ENCODE results near the gene CRLF3.
"Not testable (repeated sequence)": the region's sequence is repeated elsewhere in the genome, so short reads cannot be mapped to it uniquely, and the experiment has no call there.

Gene CRLF3

DNA sequence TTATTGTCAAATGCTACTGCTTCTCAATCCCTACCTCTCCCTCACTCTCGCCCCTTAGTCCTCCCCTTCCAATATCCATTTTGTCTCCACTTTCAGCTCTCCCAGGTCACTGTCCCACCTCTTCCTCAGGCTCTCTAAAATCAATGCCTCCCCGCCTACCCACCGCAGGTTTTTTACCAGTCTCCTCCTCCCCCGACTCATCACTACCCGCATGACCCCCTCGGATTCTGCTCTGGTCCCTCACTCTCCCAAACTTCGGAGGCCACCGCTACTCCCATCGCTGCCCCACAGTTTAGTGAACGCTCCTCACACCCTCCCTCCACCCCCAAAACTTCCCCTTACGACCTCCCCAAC lies 513 bp downstream of the CRLF3 start:
- TF ChIP-seq CTCF (IDR thresholded peaks at IDR 0.05; ENCODE audit: low read depth, low read length) = no peak
- H3K4me3 ChIP-seq (ENCODE audit: low read depth, low read length) = peak overlapping the region; percentile 80

DNA sequence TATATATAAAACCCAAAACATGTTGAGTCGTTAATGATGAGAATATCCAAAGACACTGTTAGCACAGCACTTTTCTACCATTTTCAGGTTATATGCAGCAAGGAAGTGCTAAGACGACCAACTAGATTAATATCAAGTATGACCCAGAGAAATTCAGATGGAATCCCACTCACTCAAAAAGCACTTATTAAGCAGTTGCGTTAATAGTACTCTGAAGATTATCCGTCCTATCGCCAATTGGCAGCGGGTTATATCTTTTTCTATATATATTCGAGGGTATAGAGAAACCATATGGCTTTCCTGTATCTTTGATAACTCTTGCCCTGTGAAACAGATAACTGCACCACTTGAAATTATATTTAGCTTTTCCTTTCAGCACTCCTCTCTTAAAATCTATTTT lies 1.1 kb downstream of the CRLF3 start:
- peak overlapping the region; percentile 80 for H3K4me3 ChIP-seq (ENCODE audit: low read depth, low read length)
- TF ChIP-seq CTCF (IDR thresholded peaks at IDR 0.05; ENCODE audit: low read depth, low read length) = no peak

- H3K4me3 ChIP-seq (ENCODE audit: low read depth, low read length) = not testable (repeated sequence)
Observed at GRCh38 chr17:30822919-30823318, 1.6 kb downstream of the CRLF3 start.

DNA sequence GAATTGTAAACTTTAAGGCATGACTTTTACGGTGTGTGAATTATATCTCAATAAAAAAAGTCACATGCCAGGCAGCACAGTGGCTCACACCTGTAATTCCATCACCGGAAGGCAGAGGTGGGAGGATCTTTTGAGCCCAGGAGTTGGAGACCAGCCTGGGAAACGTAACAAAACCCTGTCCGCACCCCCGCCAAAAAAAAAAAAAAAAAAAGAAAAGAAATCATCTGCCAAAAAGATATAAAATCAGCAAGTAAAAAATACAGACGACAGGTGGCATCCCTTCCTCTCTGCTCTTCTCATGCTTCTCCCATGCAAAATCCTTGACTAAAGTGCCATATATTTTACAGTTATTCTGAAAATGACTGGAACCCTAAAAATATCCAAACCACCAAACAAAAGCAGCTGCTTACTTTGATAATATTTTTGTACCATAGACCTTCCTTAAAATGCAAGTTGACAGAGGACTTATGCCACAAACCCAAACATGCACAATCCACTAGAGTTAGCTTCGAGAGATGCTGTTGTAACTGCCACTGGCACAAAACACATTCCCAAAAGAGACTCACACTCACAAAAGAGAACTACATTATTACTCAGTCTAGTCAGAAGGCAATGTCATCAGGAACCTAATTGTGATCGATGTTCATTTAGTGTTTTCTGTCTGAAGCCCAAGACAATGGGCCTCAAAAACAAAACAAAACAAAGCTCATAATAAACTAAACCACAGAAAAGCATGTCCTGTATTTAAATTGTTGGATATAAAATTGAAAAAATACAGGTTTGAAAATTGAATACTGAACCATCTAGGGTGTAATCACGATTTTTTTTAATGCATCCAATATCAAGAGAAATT lies 2.4 kb downstream of the CRLF3 start:
- no peak overlapping the region for H3K4me3 ChIP-seq (ENCODE audit: low read depth, low read length)
- no peak for TF ChIP-seq CTCF (IDR thresholded peaks at IDR 0.05; ENCODE audit: low read depth, low read length)

- H3K4me3 ChIP-seq (ENCODE audit: low read depth, low read length) = no peak overlapping the region
- TF ChIP-seq CTCF (IDR thresholded peaks at IDR 0.05; ENCODE audit: low read depth, low read length) = no peak
Observed at GRCh38 chr17:30819971-30820705, 4.4 kb downstream of the CRLF3 start.

GRCh38 chr17:30816165-30816564 lies 8.3 kb downstream of the CRLF3 start:
- TF ChIP-seq CTCF (IDR thresholded peaks at IDR 0.05; ENCODE audit: low read depth, low read length) = no peak
- H3K4me3 ChIP-seq (ENCODE audit: low read depth, low read length) = no peak overlapping the region

DNA sequence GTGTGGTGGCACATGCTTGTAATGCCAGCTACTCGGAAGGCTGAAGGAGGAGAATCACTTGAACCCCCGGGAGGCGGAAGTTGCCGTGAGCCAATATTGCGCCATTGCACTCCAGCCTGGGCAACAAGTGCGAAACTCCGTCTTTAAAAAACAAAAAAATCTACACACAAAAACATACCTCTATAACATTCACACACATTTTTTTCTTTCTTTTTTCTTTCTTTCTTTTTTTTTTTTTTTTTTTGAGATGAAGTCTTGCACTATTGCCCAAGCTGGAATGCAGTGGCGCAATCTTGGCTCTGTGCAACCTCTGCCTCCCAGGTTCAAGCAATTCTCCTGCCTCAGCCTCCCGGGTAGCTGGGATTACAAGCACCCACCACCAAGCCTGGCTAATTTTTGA lies 9.6 kb downstream of the CRLF3 start:
- not testable (repeated sequence) for H3K4me3 ChIP-seq (ENCODE audit: low read depth, low read length)

GRCh38 chr17:30814236-30814635 lies 10.3 kb downstream of the CRLF3 start:
- not testable (repeated sequence) for H3K4me3 ChIP-seq (ENCODE audit: low read depth, low read length)
